Epidermal melanocyte (primary cell): Measurements from ENCODE around the gene CIDEA.

Source experiments
- DNase-seq: peaks from one replicate; pipeline ENCODE4 v3.0.0; 2011; ENCODE audit warnings: low spot score; ENCODE audit not compliant: insufficient read length

Gene CIDEA

GRCh38 chr18:12317664-12318333, 63.6 kb downstream of the CIDEA start:
- no peak for DNase-seq

GRCh38 chr18:12318334-12318697, 64.2 kb downstream of the CIDEA start:
- DNase-seq = no peak

- no peak for DNase-seq
These were observed 64.7 kb downstream of the CIDEA start for GRCh38 chr18:12318857-12319256.

- DNase-seq = no peak
These were observed 67.2 kb downstream of the CIDEA start for GRCh38 chr18:12321333-12321732.

GRCh38 chr18:12324991-12325725, 71.0 kb downstream of the CIDEA start:
- no peak for DNase-seq

- DNase-seq = no peak
These were observed 71.6 kb downstream of the CIDEA start for GRCh38 chr18:12325726-12326245.

GRCh38 chr18:12326711-12327460, 72.7 kb downstream of the CIDEA start:
- no peak for DNase-seq
